ENCODE measurements around the gene ACTMAP.
A peak's percentile ranks its signal among the peaks of the same experiment; 100 is the strongest.

Gene ACTMAP

GRCh38 chr19:40693896-40694295 is 56.4 kb downstream of the ACTMAP start:
- Histone ChIP-seq H3K4me1 (ENCODE audit: control insufficient read depth, insufficient read depth, low read length) (peaks cover 16% of the 10 kb centered on the region), H3K27ac (ENCODE audit: extremely low read depth, low read depth, low read length) (no peak overlapping the region), H3K9me3 (ENCODE audit: control insufficient read depth, insufficient read depth, low read depth, low read length) (no peaks in the 10 kb centered on the region), H3K36me3 (ENCODE audit: control insufficient read depth in 2 of 2, insufficient read depth in 1 of 2, low read length in 2 of 2) (peaks cover 30 to 32% of the 10 kb centered on the region in 2 experiments), H3K4me3 (ENCODE audit: low read depth, low read length) (no peak overlapping the region)
- POLR2A ChIA-PET = interaction anchor here (1.5 to 2.2 kb wide), 2 partner anchors 9 to 23 kb away, joined by 4 to 5 read pairs; partner anchors contain the start of genes COQ8B and ITPKC
- TF ChIP-seq ZNF747 (tag by site-specific recombination; IDR thresholded peaks at IDR 0.05) = no peak
- no peak for TF ChIP-seq ZBTB48 (tag by site-specific recombination; IDR thresholded peaks at IDR 0.05)
- no peak for TF ChIP-seq ZNF175 (tag by site-specific recombination; IDR thresholded peaks at IDR 0.05)
- TF ChIP-seq ZNF10 (tag by site-specific recombination; IDR thresholded peaks at IDR 0.05) = no peak
- no peak for TF ChIP-seq GLIS2 (tag by site-specific recombination; IDR thresholded peaks at IDR 0.05)
- TF ChIP-seq ZNF624 (tag by site-specific recombination; IDR thresholded peaks at IDR 0.05) = no peak
- no peak for TF ChIP-seq ZNF37A (tag by site-specific recombination; IDR thresholded peaks at IDR 0.05)
- no peak for TF ChIP-seq PRDM4 (tag by site-specific recombination; IDR thresholded peaks at IDR 0.05)
- no peak for TF ChIP-seq ZNF785 (tag by site-specific recombination; IDR thresholded peaks at IDR 0.05)
- CTCF ChIA-PET = no interaction called here

GRCh38 chr19:40693150-40693788 is 57.0 kb downstream of the ACTMAP start:
- Histone ChIP-seq H3K36me3 (ENCODE audit: control insufficient read depth in 2 of 2, insufficient read depth in 1 of 2, low read length in 2 of 2) (peaks cover 30 to 32% of the 10 kb centered on the region in 2 experiments), H3K9me3 (ENCODE audit: control insufficient read depth, insufficient read depth, low read depth, low read length) (no peaks in the 10 kb centered on the region), H3K4me1 (ENCODE audit: control insufficient read depth, insufficient read depth, low read length) (peaks cover 16% of the 10 kb centered on the region), H3K4me3 (ENCODE audit: low read depth, low read length) (no peak overlapping the region), H3K27ac (ENCODE audit: extremely low read depth, low read depth, low read length) (no peak overlapping the region)
- ChIA-PET CTCF (no interaction called here), POLR2A (interaction anchor here (1.5 to 2.2 kb wide), 2 partner anchors 9 to 23 kb away, joined by 4 to 5 read pairs; partner anchors contain the start of genes COQ8B and ITPKC)
- TF ChIP-seq OSR2 (tag by site-specific recombination; IDR thresholded peaks at IDR 0.05) (no peak), ZNF791 (tag by site-specific recombination; IDR thresholded peaks at IDR 0.05) (no peak), ZNF248 (tag by site-specific recombination; IDR thresholded peaks at IDR 0.05) (no peak), HIC1 (tag by site-specific recombination; IDR thresholded peaks at IDR 0.05) (peak; percentile 61; the same call in 1 of the 2 replicates), ZNF600 (tag by site-specific recombination; IDR thresholded peaks at IDR 0.05) (peak; percentile 25; the same call in 1 of the 2 replicates), ATF2 (tag by site-specific recombination; IDR thresholded peaks at IDR 0.05; ENCODE audit: low read depth) (no peak), ZNF670 (tag by site-specific recombination; IDR thresholded peaks at IDR 0.05; ENCODE audit: low read depth) (no peak), ZNF157 (tag by site-specific recombination; IDR thresholded peaks at IDR 0.05) (no peak), ZNF292 (tag by site-specific recombination; IDR thresholded peaks at IDR 0.05; ENCODE audit: borderline replicate concordance, low read depth) (no peak), ZNF335 (tag by site-specific recombination; conservative IDR thresholded peaks at IDR 0.05) (no peak)
